ENCODE measurements around the gene ARVCF.
"Not testable (repeated sequence)": the region's sequence is repeated elsewhere in the genome, so short reads cannot be mapped to it uniquely, and the experiment has no call there.

The ARVCF gene

GRCh38 chr22:19930551-19931486, 85.8 kb downstream of the ARVCF start:
- Histone ChIP-seq H3K4me3 (ENCODE audit: low read depth, low read length) (no peak overlapping the region), H2AFZ (no peak overlapping the region), H3K4me1 (peaks cover 4% of the 10 kb centered on the region), H3K79me2 (no peaks in the 10 kb centered on the region), H3K36me3 (ENCODE audit: control insufficient read depth, insufficient read depth, low read length) (no peaks in the 10 kb centered on the region), H3K9ac (no peak overlapping the region), H3K27ac (no peak overlapping the region), H3K27me3 (ENCODE audit: control insufficient read depth, insufficient read depth, low read length) (no peaks in the 10 kb centered on the region), H3K4me2 (ENCODE audit: low read length) (no peak overlapping the region), H3K9me3 (ENCODE audit: control insufficient read depth, low read length) (no peaks in the 10 kb centered on the region)
- no peak for TF ChIP-seq CTCF (IDR thresholded peaks at IDR 0.05)

GRCh38 chr22:19929586-19930550, 86.8 kb downstream of the ARVCF start:
- Histone ChIP-seq H3K4me3 (ENCODE audit: low read depth, low read length) (no peak overlapping the region), H3K27me3 (ENCODE audit: control insufficient read depth, insufficient read depth, low read length) (no peaks in the 10 kb centered on the region), H3K27ac (no peak overlapping the region), H2AFZ (no peak overlapping the region), H3K4me1 (peaks cover 4% of the 10 kb centered on the region), H3K9ac (no peak overlapping the region), H3K4me2 (ENCODE audit: low read length) (no peak overlapping the region), H3K9me3 (ENCODE audit: control insufficient read depth, low read length) (no peaks in the 10 kb centered on the region), H3K79me2 (no peaks in the 10 kb centered on the region), H3K36me3 (ENCODE audit: control insufficient read depth, insufficient read depth, low read length) (no peaks in the 10 kb centered on the region)
- no peak for TF ChIP-seq CTCF (IDR thresholded peaks at IDR 0.05)

GRCh38 chr22:19928207-19928606, 88.4 kb downstream of the ARVCF start:
- no peaks in the 10 kb centered on the region for H3K79me2 ChIP-seq

GRCh38 chr22:19927696-19928095, 88.9 kb downstream of the ARVCF start:
- no peak overlapping the region for H3K27ac ChIP-seq
- no peaks in the 10 kb centered on the region for H3K9me3 ChIP-seq (ENCODE audit: control insufficient read depth, low read length)
- no peak overlapping the region for H3K4me3 ChIP-seq (ENCODE audit: low read depth, low read length)

More at GRCh38 chr22:19928207-19928606, 88.4 kb downstream of the ARVCF start:
- no peak overlapping the region for H3K9ac ChIP-seq
- peaks cover 4% of the 10 kb centered on the region for H3K4me1 ChIP-seq
- no peak overlapping the region for H2AFZ ChIP-seq
- no peaks in the 10 kb centered on the region for H3K9me3 ChIP-seq (ENCODE audit: control insufficient read depth, low read length)
- H3K4me2 ChIP-seq (ENCODE audit: low read length): no peak overlapping the region
- no peaks in the 10 kb centered on the region for H3K36me3 ChIP-seq (ENCODE audit: control insufficient read depth, insufficient read depth, low read length)
- no peaks in the 10 kb centered on the region for H3K27me3 ChIP-seq (ENCODE audit: control insufficient read depth, insufficient read depth, low read length)
- no peak for TF ChIP-seq CTCF (IDR thresholded peaks at IDR 0.05)
- H3K27ac ChIP-seq: no peak overlapping the region
- H3K4me3 ChIP-seq (ENCODE audit: low read depth, low read length): no peak overlapping the region

GRCh38 chr22:19926028-19926427, 90.6 kb downstream of the ARVCF start:
- H3K36me3 ChIP-seq (ENCODE audit: control insufficient read depth, insufficient read depth, low read length); H3K4me2 ChIP-seq (ENCODE audit: low read length); H3K9ac ChIP-seq; H3K79me2 ChIP-seq; H2AFZ ChIP-seq; H3K9me3 ChIP-seq (ENCODE audit: control insufficient read depth, low read length); H3K4me1 ChIP-seq; H3K4me3 ChIP-seq (ENCODE audit: low read depth, low read length); H3K27me3 ChIP-seq (ENCODE audit: control insufficient read depth, insufficient read depth, low read length); H3K27ac ChIP-seq: not testable (repeated sequence)

More at GRCh38 chr22:19927696-19928095, 88.9 kb downstream of the ARVCF start:
- Histone ChIP-seq H3K36me3 (ENCODE audit: control insufficient read depth, insufficient read depth, low read length) (no peaks in the 10 kb centered on the region), H3K4me2 (ENCODE audit: low read length) (no peak overlapping the region), H3K79me2 (no peaks in the 10 kb centered on the region), H3K27me3 (ENCODE audit: control insufficient read depth, insufficient read depth, low read length) (no peaks in the 10 kb centered on the region), H3K9ac (no peak overlapping the region), H2AFZ (no peak overlapping the region), H3K4me1 (peaks cover under 1% of the 10 kb centered on the region)
- TF ChIP-seq CTCF (IDR thresholded peaks at IDR 0.05): no peak
